Osteocyte (in vitro differentiated cells): ENCODE data around the gene GLTPD2. TPM values are rescaled to one million over a fixed set of nuclear protein-coding genes. Genes with fewer than 3 reads are reported as not detected.

Experiments
- DNase-seq: peaks from one replicate; pipeline ENCODE4 v3.0.0; 2021; ENCODE audit warnings: mixed read lengths; ENCODE audit not compliant: unreplicated experiment; ENCODE audit errors: extremely low spot score
- H3K27ac Mint-ChIP-seq: one replicate; pipeline ENCODE4 v1.8.0; 2021; ENCODE audit warnings: mild to moderate bottlenecking, mixed read lengths; ENCODE audit not compliant: unreplicated experiment
- H3K27me3 Mint-ChIP-seq: one replicate; pipeline ENCODE4 v1.8.0; 2021; ENCODE audit warnings: mixed read lengths; ENCODE audit not compliant: unreplicated experiment
- H3K36me3 Mint-ChIP-seq: one replicate; pipeline ENCODE4 v1.8.0; 2021; ENCODE audit warnings: mixed read lengths; ENCODE audit not compliant: unreplicated experiment
- H3K4me1 Mint-ChIP-seq: one replicate; pipeline ENCODE4 v1.8.0; 2021; ENCODE audit warnings: mixed read lengths; ENCODE audit not compliant: unreplicated experiment
- H3K4me3 Mint-ChIP-seq: one replicate; pipeline ENCODE4 v1.8.0; 2021; ENCODE audit warnings: mild to moderate bottlenecking, moderate library complexity, mixed read lengths; ENCODE audit not compliant: unreplicated experiment
- H3K9me3 Mint-ChIP-seq: one replicate; pipeline ENCODE4 v1.8.0; 2021; ENCODE audit warnings: mixed read lengths; ENCODE audit not compliant: unreplicated experiment
- CTCF ChIP-seq: fragments of 200-600 bp; sonication (generic); IDR thresholded peaks from 2 replicates; pipeline ENCODE4 v1.5.0; 2021; ENCODE audit warnings: antibody characterized with exemption, mild to moderate bottlenecking, moderate library complexity
- total RNA-seq: library from RNA; stranded (reverse); gene quantifications from 2 replicates; pipeline ENCODE4 v1.2.1, GENCODE V29; 2021

The GLTPD2 gene
- total RNA-seq, 1 donor from 2014 or later, result not detected

DNA sequence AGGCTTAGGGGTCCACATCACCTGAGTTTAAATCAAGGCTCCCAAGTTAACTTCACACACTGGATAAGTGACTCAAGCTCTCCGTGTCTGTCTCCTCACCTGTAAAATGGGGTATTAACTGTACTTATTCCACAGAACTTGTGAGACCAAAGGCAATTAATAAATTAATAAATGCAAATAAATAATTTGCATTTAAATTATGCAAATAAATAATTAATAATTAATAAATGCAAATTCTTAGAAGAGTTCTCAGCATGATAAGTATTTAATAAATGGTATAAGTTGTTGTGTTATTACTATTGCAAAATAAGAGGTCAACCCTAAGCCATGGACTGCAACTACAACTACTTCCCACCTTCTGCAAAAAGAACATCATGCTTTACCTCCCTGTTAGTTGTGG is 35.4 kb upstream of the GLTPD2 start:
- no peaks in the 10 kb centered on the region for H3K36me3 Mint-ChIP-seq
- H3K4me1 Mint-ChIP-seq, result no peaks in the 10 kb centered on the region

DNA sequence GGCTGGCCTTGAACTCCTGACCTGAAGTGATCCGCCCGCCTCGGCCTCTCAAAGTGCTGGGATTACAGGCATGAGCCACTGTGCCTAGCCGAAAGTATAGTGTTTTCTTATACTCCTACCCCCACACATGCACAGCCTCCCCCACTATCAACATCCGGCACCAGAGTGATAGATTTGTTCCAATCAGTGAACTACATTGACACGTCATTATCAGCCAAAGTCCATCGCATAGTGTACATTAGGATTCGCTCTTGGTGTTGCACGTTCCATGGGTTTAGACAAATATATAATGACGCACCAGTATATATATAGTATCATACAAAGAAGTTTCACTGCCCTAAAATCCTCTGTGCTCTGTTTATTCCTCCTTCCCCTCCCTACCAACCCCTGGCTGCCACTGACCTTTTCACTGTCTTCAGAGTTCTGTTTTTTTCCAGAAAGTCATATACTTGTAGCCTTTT is 29.0 kb upstream of the GLTPD2 start:
- H3K4me1 Mint-ChIP-seq, result no peaks in the 10 kb centered on the region
- H3K27me3 Mint-ChIP-seq, result peaks cover 40% of the 10 kb centered on the region
- H3K36me3 Mint-ChIP-seq, result no peaks in the 10 kb centered on the region
- no peaks in the 10 kb centered on the region for H3K9me3 Mint-ChIP-seq
- no peak overlapping the region for H3K4me3 Mint-ChIP-seq
- H3K27ac Mint-ChIP-seq, result no peak overlapping the region
- DNase-seq, result no peak
- TF ChIP-seq CTCF, result no peak

More for the DNA sequence above, 35.4 kb upstream of the GLTPD2 start:
- H3K9me3 Mint-ChIP-seq, result no peaks in the 10 kb centered on the region
- H3K27ac Mint-ChIP-seq, result no peak overlapping the region
- TF ChIP-seq CTCF, result no peak
- H3K4me3 Mint-ChIP-seq, result no peak overlapping the region
- H3K27me3 Mint-ChIP-seq, result peaks cover 61% of the 10 kb centered on the region
- no peak for DNase-seq

GRCh38 chr17:4764595-4764994 is 24.2 kb upstream of the GLTPD2 start:
- no peaks in the 10 kb centered on the region for H3K9me3 Mint-ChIP-seq
- no peaks in the 10 kb centered on the region for H3K4me1 Mint-ChIP-seq
- H3K4me3 Mint-ChIP-seq, result no peak overlapping the region
- no peak for TF ChIP-seq CTCF
- DNase-seq, result no peak
- H3K27me3 Mint-ChIP-seq, result peaks cover 19% of the 10 kb centered on the region
- no peak overlapping the region for H3K27ac Mint-ChIP-seq
- H3K36me3 Mint-ChIP-seq, result no peaks in the 10 kb centered on the region

DNA sequence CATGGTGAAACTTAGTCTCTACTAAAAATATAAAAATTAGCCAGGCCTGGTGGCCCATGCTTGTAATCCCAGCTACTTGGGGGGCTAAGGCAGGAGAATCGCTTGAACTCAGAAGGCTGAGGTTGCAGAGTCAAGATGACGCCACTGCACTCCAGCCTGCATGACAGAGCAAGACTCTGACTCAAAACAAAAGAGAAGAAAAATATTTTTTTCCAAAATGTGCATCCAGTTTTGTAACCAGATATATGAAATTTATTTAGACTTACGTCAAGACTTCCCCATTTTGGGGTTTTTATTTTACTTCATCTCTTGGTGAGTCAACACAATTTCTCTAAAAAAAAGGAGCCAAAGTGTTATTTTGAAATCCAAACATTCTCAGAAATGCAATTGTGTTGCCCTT is 22.6 kb upstream of the GLTPD2 start:
- Mint-ChIP-seq H3K9me3 (no peaks in the 10 kb centered on the region), H3K27ac (no peak overlapping the region), H3K36me3 (no peaks in the 10 kb centered on the region), H3K4me3 (no peak overlapping the region), H3K4me1 (no peaks in the 10 kb centered on the region), H3K27me3 (peaks cover 12% of the 10 kb centered on the region)
- no peak for TF ChIP-seq CTCF
- no peak for DNase-seq

- no peaks in the 10 kb centered on the region for H3K36me3 Mint-ChIP-seq
- no peaks in the 10 kb centered on the region for H3K4me1 Mint-ChIP-seq
- H3K27ac Mint-ChIP-seq, result no peak overlapping the region
- no peak for TF ChIP-seq CTCF
- no peak overlapping the region for H3K4me3 Mint-ChIP-seq
- no peak for DNase-seq
- no peaks in the 10 kb centered on the region for H3K9me3 Mint-ChIP-seq
- H3K27me3 Mint-ChIP-seq, result peaks cover 15% of the 10 kb centered on the region
Measured at GRCh38 chr17:4766723-4767122, 22.0 kb upstream of the GLTPD2 start.
